HFFc6 (cell line): ENCODE results near the gene TCP11. TPM values are rescaled to one million over a fixed set of nuclear protein-coding genes. Genes with fewer than 3 reads are reported as not detected.

ENCODE experiments used
- DNase-seq: peaks from one replicate; pipeline ENCODE4 v3.0.0-alpha.2; 2018
- H3K27ac Mint-ChIP-seq: 2 replicates; pipeline ENCODE4 v1.8.0; 2020; ENCODE audit warnings: mild to moderate bottlenecking, mixed read lengths
- H3K27me3 Mint-ChIP-seq: 2 replicates; pipeline ENCODE4 v1.8.0; 2021; ENCODE audit warnings: mild to moderate bottlenecking, moderate library complexity, mixed read lengths; ENCODE audit not compliant: insufficient read depth
- H3K36me3 Mint-ChIP-seq: 2 replicates; pipeline ENCODE4 v1.8.0; 2021; ENCODE audit warnings: low read depth, mixed read lengths
- H3K4me1 Mint-ChIP-seq: 2 replicates; pipeline ENCODE4 v1.8.0; 2020; ENCODE audit warnings: low read depth, mixed read lengths
- H3K4me3 Mint-ChIP-seq: 2 replicates; pipeline ENCODE4 v1.8.0; 2020; ENCODE audit warnings: mild to moderate bottlenecking, moderate library complexity, mixed read lengths
- H3K9me3 Mint-ChIP-seq: 2 replicates; pipeline ENCODE4 v1.8.0; 2020; ENCODE audit warnings: mild to moderate bottlenecking, mixed read lengths
- CTCF ChIP-seq: fragments of 200-600 bp; sonication (generic); IDR thresholded peaks from 2 replicates; pipeline ENCODE4 v1.5.0; 2021; ENCODE audit warnings: antibody characterized with exemption, mild to moderate bottlenecking
- total RNA-seq, 6 experiments: library from RNA; stranded (reverse); fragmentation: NEBNext Ultra II Directional; extraction: Animal tissue kit (Norgen Biotek cat#: 25700); gene quantifications; 2 replicates in 1 of 6; 3 replicates in 5 of 6; pipeline ENCODE4 v1.2.3, GENCODE V29; 2021

The TCP11 gene
- total RNA-seq, 6 experiments from 2014 or later: 0.31 to 0.70 (median 0.37) TPM

- Mint-ChIP-seq H3K9me3 (no peaks in the 10 kb centered on the region), H3K4me3 (peak overlapping the region; percentile 55), H3K36me3 (no peaks in the 10 kb centered on the region), H3K27ac (peak overlapping the region; percentile 95), H3K27me3 (no peaks in the 10 kb centered on the region), H3K4me1 (peaks cover 88% of the 10 kb centered on the region)
- no peak for TF ChIP-seq CTCF
- DNase-seq: peak; percentile 44
Observed at GRCh38 chr6:35177157-35177556, 36.0 kb upstream of the TCP11 start.

GRCh38 chr6:35176301-35177024 is 35.3 kb upstream of the TCP11 start:
- H3K36me3 Mint-ChIP-seq: no peaks in the 10 kb centered on the region

GRCh38 chr6:35174501-35174900 is 33.4 kb upstream of the TCP11 start:
- TF ChIP-seq CTCF: no peak
- Mint-ChIP-seq H3K9me3 (no peaks in the 10 kb centered on the region), H3K4me1 (peaks cover 87% of the 10 kb centered on the region), H3K4me3 (no peak overlapping the region), H3K27me3 (no peaks in the 10 kb centered on the region), H3K27ac (peak overlapping the region; percentile 79; the same call in 1 of the 2 replicates), H3K36me3 (peaks cover 3% of the 10 kb centered on the region; the same call in 1 of the 2 replicates)
- no peak for DNase-seq

More at GRCh38 chr6:35176301-35177024, 35.3 kb upstream of the TCP11 start:
- H3K9me3 Mint-ChIP-seq: no peaks in the 10 kb centered on the region
- no peaks in the 10 kb centered on the region for H3K27me3 Mint-ChIP-seq
- H3K4me1 Mint-ChIP-seq: peaks cover 87% of the 10 kb centered on the region
- no peak for TF ChIP-seq CTCF
- peak overlapping the region; percentile 95 for H3K27ac Mint-ChIP-seq
- H3K4me3 Mint-ChIP-seq: no peak overlapping the region
- DNase-seq: no peak

- Mint-ChIP-seq H3K4me3 (peak overlapping the region; percentile 9; the same call in 1 of the 2 replicates), H3K4me1 (peaks cover 87% of the 10 kb centered on the region), H3K27me3 (no peaks in the 10 kb centered on the region), H3K27ac (peak overlapping the region; percentile 79), H3K36me3 (peaks cover 7% of the 10 kb centered on the region; the same call in 1 of the 2 replicates), H3K9me3 (no peaks in the 10 kb centered on the region)
- TF ChIP-seq CTCF: no peak
- DNase-seq: no peak
Observed at GRCh38 chr6:35174088-35174434, 32.9 kb upstream of the TCP11 start.

- Mint-ChIP-seq H3K27ac (peak overlapping the region; percentile 79), H3K4me1 (peaks cover 85% of the 10 kb centered on the region), H3K4me3 (peak overlapping the region; percentile 9; the same call in 1 of the 2 replicates), H3K27me3 (no peaks in the 10 kb centered on the region), H3K36me3 (peaks cover 7% of the 10 kb centered on the region; the same call in 1 of the 2 replicates), H3K9me3 (no peaks in the 10 kb centered on the region)
- DNase-seq: peak; percentile 58
- TF ChIP-seq CTCF: no peak
Observed at GRCh38 chr6:35173427-35174087, 32.4 kb upstream of the TCP11 start.
